MM.1S (cell line): Measurements from ENCODE around the gene EBF4.

Source experiments
- DNase-seq: peaks from one replicate; pipeline ENCODE4 v3.0.0-alpha.2; 2015
- H2AFZ ChIP-seq: fragments of 300-600 bp; sonication (generic); 2 replicates; pipeline ENCODE4 v1.6.0; 2016; ENCODE audit warnings: antibody characterized with exemption, low read length
- H3F3A ChIP-seq: fragments of 300-600 bp; sonication (generic); 2 replicates; pipeline ENCODE4 v1.6.1; 2016; ENCODE audit warnings: mild to moderate bottlenecking, antibody characterized with exemption, low read length, moderate library complexity, mixed read lengths; ENCODE audit not compliant: insufficient read depth
- H3K27ac ChIP-seq: fragments of 300-600 bp; sonication (generic); 2 replicates; pipeline ENCODE4 v1.5.1; 2016; ENCODE audit warnings: mild to moderate bottlenecking, low read length
- H3K27me3 ChIP-seq: fragments of 300-600 bp; sonication (generic); replicated peaks from 2 replicates; pipeline ENCODE4 v1.6.0; 2016; ENCODE audit warnings: low read length; ENCODE audit not compliant: insufficient read depth
- H3K36me3 ChIP-seq: fragments of 300-600 bp; sonication (generic); replicated peaks from 2 replicates; pipeline ENCODE4 v1.6.1; 2016; ENCODE audit warnings: mild to moderate bottlenecking, low read length, mixed read lengths; ENCODE audit not compliant: insufficient read depth
- H3K4me1 ChIP-seq: fragments of 300-600 bp; sonication (generic); 2 replicates; pipeline ENCODE4 v1.6.1; 2016; ENCODE audit warnings: low read length, mixed read lengths
- H3K4me2 ChIP-seq: fragments of 300-600 bp; sonication (generic); 2 replicates; pipeline ENCODE4 v1.6.0; 2016; ENCODE audit warnings: low read depth, low read length
- H3K4me3 ChIP-seq: fragments of 300-600 bp; sonication (generic); 2 replicates; pipeline ENCODE4 v1.5.1; 2016; ENCODE audit warnings: low read length, mixed read lengths
- H3K79me2 ChIP-seq: fragments of 300-600 bp; sonication (generic); 2 replicates; pipeline ENCODE4 v1.6.1; 2016; ENCODE audit warnings: mixed run types, low read length, mixed read lengths
- H3K9ac ChIP-seq: fragments of 300-600 bp; sonication (generic); 2 replicates; pipeline ENCODE4 v1.6.1; 2016; ENCODE audit warnings: low read length, mixed read lengths
- H3K9me2 ChIP-seq: fragments of 300-600 bp; sonication (generic); replicated peaks from 2 replicates; pipeline ENCODE4 v1.6.1; 2016; ENCODE audit warnings: mild to moderate bottlenecking, low read length, mixed read lengths; ENCODE audit not compliant: insufficient read depth
- H3K9me3 ChIP-seq: fragments of 300-600 bp; sonication (generic); replicated peaks from 2 replicates; pipeline ENCODE4 v1.6.1; 2016; ENCODE audit warnings: mild to moderate bottlenecking, low read length, mixed read lengths; ENCODE audit not compliant: insufficient read depth
- H4K20me1 ChIP-seq: fragments of 300-600 bp; sonication (generic); 2 replicates; pipeline ENCODE4 v1.6.1; 2016; ENCODE audit warnings: mild to moderate bottlenecking, low read length, moderate library complexity, mixed read lengths; ENCODE audit not compliant: insufficient read depth
- CTCF ChIP-seq: fragments of 300-600 bp; sonication (generic); IDR thresholded peaks from 2 replicates; pipeline ENCODE4 v1.5.1; 2016; ENCODE audit warnings: antibody characterized with exemption, low read length, mixed read lengths
- EZH2 ChIP-seq: fragments of 300-600 bp; sonication (generic); optimal IDR thresholded peaks from 2 replicates; pipeline ENCODE3; 2017; ENCODE audit warnings: low read depth, mild to moderate bottlenecking, antibody characterized with exemption, low read length, mixed read lengths
- EZH2phosphoT487 ChIP-seq: fragments of 300-600 bp; sonication (generic); IDR thresholded peaks from 2 replicates; pipeline ENCODE4 v1.6.1; 2018; ENCODE audit warnings: antibody characterized with exemption, low read length

Gene EBF4

DNA sequence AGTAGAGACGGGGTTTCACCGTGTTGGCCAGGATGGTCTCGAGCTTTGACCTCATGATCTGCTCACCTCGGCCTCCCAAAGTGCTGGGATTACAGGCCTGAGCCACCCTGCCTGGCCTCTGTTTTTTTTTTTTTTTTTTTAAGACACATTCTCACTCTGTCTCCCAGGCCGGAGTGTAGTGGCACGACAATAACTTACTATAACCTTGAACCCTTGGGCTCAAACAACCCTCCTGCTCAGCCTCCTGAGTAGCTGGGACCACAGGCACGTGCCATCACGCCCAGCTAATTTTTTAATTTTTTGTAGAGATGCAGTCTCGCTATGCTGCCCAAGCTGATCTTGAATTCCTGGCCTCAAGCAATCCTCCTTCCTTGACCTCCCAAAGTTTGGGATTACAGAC lies 81.2 kb downstream of the EBF4 start:
- H4K20me1 ChIP-seq = no peaks in the 10 kb centered on the region
- H3K4me2 ChIP-seq = no peak overlapping the region
- H3K27ac ChIP-seq = no peak overlapping the region
- H3K27me3 ChIP-seq = no peaks in the 10 kb centered on the region
- H3K79me2 ChIP-seq = no peaks in the 10 kb centered on the region
- H3K36me3 ChIP-seq = no peaks in the 10 kb centered on the region
- no peaks in the 10 kb centered on the region for H3K4me1 ChIP-seq
- TF ChIP-seq EZH2 (no peak), EZH2phosphoT487 (no peak), CTCF (no peak)
- no peaks in the 10 kb centered on the region for H3K9me2 ChIP-seq
- H3F3A ChIP-seq = no peaks in the 10 kb centered on the region
- H2AFZ ChIP-seq = no peak overlapping the region
- no peak for DNase-seq
- no peak overlapping the region for H3K4me3 ChIP-seq
- H3K9me3 ChIP-seq = no peaks in the 10 kb centered on the region
- no peak overlapping the region for H3K9ac ChIP-seq

DNA sequence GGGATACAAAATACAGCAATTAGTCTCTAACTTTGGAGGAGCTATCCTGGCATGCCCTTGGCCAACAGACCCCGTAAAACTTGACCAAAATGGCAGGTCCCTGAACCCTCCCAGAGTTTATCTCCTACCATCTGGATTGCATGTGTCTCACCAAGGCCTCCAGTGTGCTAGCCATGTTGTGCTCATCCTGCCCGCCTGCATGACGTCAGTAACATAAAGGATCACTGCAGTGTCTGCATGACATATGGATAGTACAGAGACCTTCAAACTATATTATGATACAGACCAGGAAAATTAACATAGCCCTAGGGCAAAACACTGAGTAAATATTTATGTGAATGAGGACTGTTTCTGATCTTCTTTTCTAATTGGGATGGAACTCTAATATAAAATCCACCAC lies 82.6 kb downstream of the EBF4 start:
- Histone ChIP-seq H3K4me3 (no peak overlapping the region), H4K20me1 (no peaks in the 10 kb centered on the region), H3K4me2 (no peak overlapping the region), H3K36me3 (no peaks in the 10 kb centered on the region), H3K9ac (no peak overlapping the region), H3K9me2 (no peaks in the 10 kb centered on the region), H3K79me2 (no peaks in the 10 kb centered on the region), H3K27ac (no peak overlapping the region), H3K27me3 (no peaks in the 10 kb centered on the region), H3K9me3 (no peaks in the 10 kb centered on the region), H3K4me1 (no peaks in the 10 kb centered on the region), H3F3A (no peaks in the 10 kb centered on the region), H2AFZ (no peak overlapping the region)
- DNase-seq = no peak
- TF ChIP-seq EZH2 = no peak
- no peak for TF ChIP-seq EZH2phosphoT487
- no peak for TF ChIP-seq CTCF

- Histone ChIP-seq H4K20me1 (no peaks in the 10 kb centered on the region), H3K36me3 (no peaks in the 10 kb centered on the region), H3K4me3 (no peak overlapping the region), H3K27me3 (no peaks in the 10 kb centered on the region), H3K4me1 (peaks cover 6% of the 10 kb centered on the region; the same call in 1 of the 2 replicates), H2AFZ (no peak overlapping the region), H3F3A (no peaks in the 10 kb centered on the region), H3K4me2 (no peak overlapping the region), H3K9me3 (no peaks in the 10 kb centered on the region), H3K79me2 (no peaks in the 10 kb centered on the region), H3K9me2 (no peaks in the 10 kb centered on the region), H3K9ac (no peak overlapping the region), H3K27ac (no peak overlapping the region)
- no peak for DNase-seq
- no peak for TF ChIP-seq EZH2phosphoT487
- TF ChIP-seq EZH2 = no peak
- no peak for TF ChIP-seq CTCF
These were observed 86.2 kb downstream of the EBF4 start for GRCh38 chr20:2778602-2779321.
